GM06990 (cell line): ENCODE results near the gene B4GALT1.

ENCODE experiments used
- DNase-seq: peaks from one replicate; pipeline ENCODE4 v3.0.0-alpha.2; 2011; ENCODE audit not compliant: insufficient read length; ENCODE audit errors: extremely low read depth
- H3K27me3 ChIP-seq: replicated peaks from 2 replicates; pipeline ENCODE4 v1.6.0; 2011; ENCODE audit warnings: low read length; ENCODE audit not compliant: control insufficient read depth, insufficient read depth
- H3K36me3 ChIP-seq: 2 replicates; pipeline ENCODE4 v1.5.1; 2011; ENCODE audit warnings: low read length; ENCODE audit not compliant: control insufficient read depth, insufficient read depth
- H3K4me3 ChIP-seq: replicated peaks from 2 replicates; pipeline ENCODE4 v1.5.1; 2011; ENCODE audit warnings: low read depth, mild to moderate bottlenecking, control low read depth, low read length
- TF ChIP-seq, protein P1 (sequence below): IDR thresholded peaks from 2 replicates; pipeline ENCODE4 v1.5.1; 2011; ENCODE audit warnings: low read length, control low read depth, mild to moderate bottlenecking, inconsistent platforms; ENCODE audit not compliant: insufficient read depth, poor library complexity, severe bottlenecking

The B4GALT1 gene

DNA sequence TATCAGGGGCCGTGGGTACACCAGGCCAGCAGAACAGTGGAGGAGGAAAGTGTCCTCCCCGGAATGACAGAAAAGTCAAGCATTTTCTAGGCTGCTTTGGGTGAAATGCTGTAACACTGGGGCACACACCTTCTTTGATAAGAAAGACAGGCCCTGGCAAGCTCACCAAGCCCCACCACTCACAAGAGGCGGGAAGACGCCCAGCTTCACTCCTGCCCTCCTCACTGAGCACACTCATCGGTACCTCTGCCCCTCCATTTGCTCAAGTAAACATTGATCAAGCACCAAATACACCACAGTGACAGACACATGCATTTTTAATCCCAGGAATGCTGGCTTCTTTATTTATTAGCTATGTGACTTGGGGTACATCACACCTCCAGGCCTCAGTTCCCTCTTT lies 43.1 kb downstream of the B4GALT1 start:
- TF ChIP-seq, protein P1, sequence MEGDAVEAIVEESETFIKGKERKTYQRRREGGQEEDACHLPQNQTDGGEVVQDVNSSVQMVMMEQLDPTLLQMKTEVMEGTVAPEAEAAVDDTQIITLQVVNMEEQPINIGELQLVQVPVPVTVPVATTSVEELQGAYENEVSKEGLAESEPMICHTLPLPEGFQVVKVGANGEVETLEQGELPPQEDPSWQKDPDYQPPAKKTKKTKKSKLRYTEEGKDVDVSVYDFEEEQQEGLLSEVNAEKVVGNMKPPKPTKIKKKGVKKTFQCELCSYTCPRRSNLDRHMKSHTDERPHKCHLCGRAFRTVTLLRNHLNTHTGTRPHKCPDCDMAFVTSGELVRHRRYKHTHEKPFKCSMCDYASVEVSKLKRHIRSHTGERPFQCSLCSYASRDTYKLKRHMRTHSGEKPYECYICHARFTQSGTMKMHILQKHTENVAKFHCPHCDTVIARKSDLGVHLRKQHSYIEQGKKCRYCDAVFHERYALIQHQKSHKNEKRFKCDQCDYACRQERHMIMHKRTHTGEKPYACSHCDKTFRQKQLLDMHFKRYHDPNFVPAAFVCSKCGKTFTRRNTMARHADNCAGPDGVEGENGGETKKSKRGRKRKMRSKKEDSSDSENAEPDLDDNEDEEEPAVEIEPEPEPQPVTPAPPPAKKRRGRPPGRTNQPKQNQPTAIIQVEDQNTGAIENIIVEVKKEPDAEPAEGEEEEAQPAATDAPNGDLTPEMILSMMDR: no peak
- no peak overlapping the region for H3K4me3 ChIP-seq
- no peaks in the 10 kb centered on the region for H3K27me3 ChIP-seq
- no peak for DNase-seq
- peaks cover 15% of the 10 kb centered on the region for H3K36me3 ChIP-seq

GRCh38 chr9:33123407-33124031 lies 43.6 kb downstream of the B4GALT1 start:
- H3K36me3 ChIP-seq: peaks cover 13% of the 10 kb centered on the region
- TF ChIP-seq, protein P1: no peak
- no peak for DNase-seq
- H3K4me3 ChIP-seq: no peak overlapping the region
- H3K27me3 ChIP-seq: no peaks in the 10 kb centered on the region

DNA sequence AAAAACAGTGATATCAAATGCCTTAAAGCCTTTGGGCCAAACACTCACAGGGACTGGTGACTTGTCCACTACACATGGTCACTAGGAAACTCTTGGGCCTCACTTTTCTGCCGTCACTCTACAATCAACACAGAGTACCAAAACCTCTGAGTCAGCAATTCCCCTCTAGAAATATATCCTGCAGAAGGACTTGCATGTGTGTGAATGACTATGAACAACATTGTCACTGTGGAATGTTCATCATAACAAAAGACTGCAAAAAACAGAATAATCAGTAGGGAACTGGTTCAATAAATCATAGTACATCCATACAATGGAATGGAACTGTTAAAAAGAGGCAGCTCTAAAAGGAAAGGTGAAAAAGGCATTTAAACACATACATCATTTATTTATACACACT lies 46.5 kb downstream of the B4GALT1 start:
- H3K36me3 ChIP-seq: peaks cover 7% of the 10 kb centered on the region
- no peak for DNase-seq
- TF ChIP-seq, protein P1: no peak
- H3K4me3 ChIP-seq: no peak overlapping the region
- no peaks in the 10 kb centered on the region for H3K27me3 ChIP-seq

- TF ChIP-seq, protein P1: no peak
- no peaks in the 10 kb centered on the region for H3K27me3 ChIP-seq
- peaks cover 21% of the 10 kb centered on the region for H3K36me3 ChIP-seq
- H3K4me3 ChIP-seq: no peak overlapping the region
- DNase-seq: no peak
Observed at GRCh38 chr9:33117796-33118195, 49.3 kb downstream of the B4GALT1 start.

DNA sequence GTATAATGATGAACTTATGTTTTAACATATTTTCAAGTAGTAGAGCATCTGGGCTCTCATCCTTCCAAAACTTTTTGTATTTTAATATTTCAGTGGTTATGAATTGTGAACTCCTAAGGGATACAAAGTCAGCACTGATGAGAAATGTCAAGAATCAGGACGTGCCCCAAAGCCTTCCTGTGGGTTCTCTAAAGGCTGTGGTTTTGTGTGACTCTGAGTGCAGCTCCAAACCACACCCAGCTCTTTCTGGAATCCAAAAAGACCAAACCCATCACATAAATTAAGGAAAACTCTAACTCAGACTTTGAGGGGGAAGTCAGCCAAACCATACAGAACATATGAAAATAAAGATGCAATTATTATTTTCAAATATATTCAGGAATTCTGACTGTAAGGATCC lies 49.8 kb downstream of the B4GALT1 start:
- TF ChIP-seq, protein P1: no peak
- no peak overlapping the region for H3K4me3 ChIP-seq
- H3K27me3 ChIP-seq: no peaks in the 10 kb centered on the region
- peaks cover 21% of the 10 kb centered on the region for H3K36me3 ChIP-seq
- no peak for DNase-seq

GRCh38 chr9:33116860-33117259 lies 50.3 kb downstream of the B4GALT1 start:
- no peak for DNase-seq
- no peak overlapping the region for H3K4me3 ChIP-seq
- TF ChIP-seq, protein P1: no peak
- H3K27me3 ChIP-seq: no peaks in the 10 kb centered on the region
- peaks cover 25% of the 10 kb centered on the region for H3K36me3 ChIP-seq
